Activated CD4-positive, alpha-beta T cell treated with anti-CD3 and anti-CD28 coated beads for 36 hours (primary cell): ENCODE results near the gene ARL8B. TPM values are rescaled to one million over a fixed set of nuclear protein-coding genes. Genes with fewer than 3 reads are reported as not detected.
"Not testable (repeated sequence)": the region's sequence is repeated elsewhere in the genome, so short reads cannot be mapped to it uniquely, and the experiment has no call there.

Experiments
- ATAC-seq: fragments of 200-7000 bp; cut with Tn5 transposase; one replicate; pipeline ENCODE4 v1.10.0; 2021; ENCODE audit warnings: mild to moderate bottlenecking, moderate library complexity
- CTCF ChIA-PET: fragments of 350-600 bp; sonication (Branson Sonifier 250); formaldehyde crosslinking; loops from one replicate; lab custom pipeline; 2021; ENCODE audit warnings: antibody characterized with exemption; lab: Charles Lee
- POLR2A ChIA-PET: fragments of 350-600 bp; sonication (Branson Sonifier 250); formaldehyde crosslinking; loops from one replicate; lab custom pipeline; 2021; ENCODE audit warnings: antibody characterized with exemption, inconsistent platforms; lab: Charles Lee
- DNase-seq: peaks from one replicate; pipeline ENCODE4 v3.0.0-alpha.2; 2020
- H3K27ac Mint-ChIP-seq: one replicate; pipeline ENCODE4 v1.8.0; 2021; ENCODE audit warnings: mixed read lengths
- H3K27me3 Mint-ChIP-seq: one replicate; pipeline ENCODE4 v1.8.0; 2021; ENCODE audit warnings: mixed read lengths
- H3K36me3 Mint-ChIP-seq: one replicate; pipeline ENCODE4 v1.8.0; 2021; ENCODE audit warnings: low read depth, mixed read lengths
- H3K4me1 Mint-ChIP-seq: one replicate; pipeline ENCODE4 v1.8.0; 2021; ENCODE audit warnings: mixed read lengths
- H3K4me3 Mint-ChIP-seq: one replicate; pipeline ENCODE4 v1.8.0; 2021; ENCODE audit warnings: mild to moderate bottlenecking, moderate library complexity, mixed read lengths
- H3K9me3 Mint-ChIP-seq: one replicate; pipeline ENCODE4 v1.8.0; 2021; ENCODE audit warnings: low read depth, mixed read lengths
- intact Hi-C, 2 experiments: fragments of 100-400 bp; cut with DNase I in 1 of 2; cut with micrococcal nuclease in 1 of 2; formaldehyde crosslinking; loops; one replicate each; pipeline versions ENCODE4 v1.14.2 to v1.15.1; 2022 to 2024; cut with DNase I, micrococcal nuclease
- total RNA-seq, 2 experiments: library from RNA; stranded (reverse); gene quantifications; one replicate each; pipeline ENCODE4 v1.2.3, GENCODE V29; 2021

Gene ARL8B
- total RNA-seq, 2 experiments from 2014 or later: 44.7 to 45.1 TPM

GRCh38 chr3:5090197-5090596 is 31.9 kb upstream of the ARL8B start:
- H3K27me3 Mint-ChIP-seq: peaks cover 11% of the 10 kb centered on the region
- no peaks in the 10 kb centered on the region for H3K9me3 Mint-ChIP-seq
- ChIA-PET CTCF (no interaction called here), POLR2A (no interaction called here)
- no peak overlapping the region for H3K4me3 Mint-ChIP-seq
- H3K4me1 Mint-ChIP-seq: peaks cover 2% of the 10 kb centered on the region
- no peak overlapping the region for H3K27ac Mint-ChIP-seq
- no peak for DNase-seq
- intact Hi-C loops: no loop called here
- ATAC-seq: peak; percentile 55
- no peaks in the 10 kb centered on the region for H3K36me3 Mint-ChIP-seq

GRCh38 chr3:5092018-5092417 is 30.1 kb upstream of the ARL8B start:
- ATAC-seq (no peak), DNase-seq (no peak)
- peaks cover 21% of the 10 kb centered on the region for H3K27me3 Mint-ChIP-seq
- no peak overlapping the region for H3K27ac Mint-ChIP-seq
- H3K4me3 Mint-ChIP-seq: no peak overlapping the region
- CTCF ChIA-PET: interaction anchor here (0.9 kb wide), 1 partner anchor 18 kb away, joined by 3 read pairs; no protein-coding TSS in a partner anchor
- H3K4me1 Mint-ChIP-seq: peaks cover 6% of the 10 kb centered on the region
- intact Hi-C loops: no loop called here
- no peaks in the 10 kb centered on the region for H3K36me3 Mint-ChIP-seq
- H3K9me3 Mint-ChIP-seq: no peaks in the 10 kb centered on the region
- POLR2A ChIA-PET: no interaction called here

GRCh38 chr3:5093731-5094130 is 28.4 kb upstream of the ARL8B start:
- Mint-ChIP-seq H3K9me3 (no peaks in the 10 kb centered on the region), H3K4me1 (peaks cover 6% of the 10 kb centered on the region), H3K36me3 (no peaks in the 10 kb centered on the region), H3K27ac (no peak overlapping the region), H3K27me3 (peaks cover 31% of the 10 kb centered on the region), H3K4me3 (no peak overlapping the region)
- intact Hi-C loops: no loop called here
- ChIA-PET CTCF (interaction anchor here (1.5 kb wide), 1 partner anchor 9 kb away, joined by 6 read pairs; no protein-coding TSS in a partner anchor), POLR2A (no interaction called here)
- DNase-seq (no peak), ATAC-seq (no peak)

GRCh38 chr3:5095886-5096285 is 26.2 kb upstream of the ARL8B start:
- peaks cover 32% of the 10 kb centered on the region for H3K27me3 Mint-ChIP-seq
- peaks cover 4% of the 10 kb centered on the region for H3K4me1 Mint-ChIP-seq
- intact Hi-C loops: no loop called here
- ChIA-PET POLR2A (no interaction called here), CTCF (interaction anchor here (0.7 to 1.4 kb wide), 2 partner anchors 9 to 385 kb away, joined by 3 to 11 read pairs; no protein-coding TSS in a partner anchor)
- no peak overlapping the region for H3K27ac Mint-ChIP-seq
- H3K4me3 Mint-ChIP-seq: no peak overlapping the region
- H3K36me3 Mint-ChIP-seq: no peaks in the 10 kb centered on the region
- peak; percentile 31 for DNase-seq
- ATAC-seq: no peak
- no peaks in the 10 kb centered on the region for H3K9me3 Mint-ChIP-seq

GRCh38 chr3:5096336-5097008 is 25.6 kb upstream of the ARL8B start:
- peaks cover 32% of the 10 kb centered on the region for H3K27me3 Mint-ChIP-seq
- intact Hi-C loops: no loop called here
- H3K36me3 Mint-ChIP-seq: no peaks in the 10 kb centered on the region
- CTCF ChIA-PET: no interaction called here
- DNase-seq (no peak), ATAC-seq (no peak)
- H3K27ac Mint-ChIP-seq: no peak overlapping the region
- H3K4me1 Mint-ChIP-seq: peaks cover 4% of the 10 kb centered on the region
- POLR2A ChIA-PET: no interaction called here
- no peaks in the 10 kb centered on the region for H3K9me3 Mint-ChIP-seq
- H3K4me3 Mint-ChIP-seq: no peak overlapping the region

GRCh38 chr3:5098346-5098745 is 23.7 kb upstream of the ARL8B start:
- intact Hi-C loops: no loop called here
- Mint-ChIP-seq H3K9me3 (no peaks in the 10 kb centered on the region), H3K4me1 (peaks cover 4% of the 10 kb centered on the region), H3K27ac (no peak overlapping the region), H3K4me3 (no peak overlapping the region), H3K36me3 (no peaks in the 10 kb centered on the region), H3K27me3 (peaks cover 29% of the 10 kb centered on the region)
- DNase-seq (no peak), ATAC-seq (no peak)
- CTCF ChIA-PET: interaction anchor here (0.6 kb wide), 1 partner anchor 176 kb away, joined by 4 read pairs; no protein-coding TSS in a partner anchor
- POLR2A ChIA-PET: no interaction called here

GRCh38 chr3:5102532-5102931 is 19.6 kb upstream of the ARL8B start:
- CTCF ChIA-PET: interaction anchor here (1.2 kb wide), 1 partner anchor 9 kb away, joined by 6 read pairs; no protein-coding TSS in a partner anchor
- Mint-ChIP-seq H3K27ac (no peak overlapping the region), H3K4me1 (no peaks in the 10 kb centered on the region), H3K9me3 (no peaks in the 10 kb centered on the region), H3K36me3 (no peaks in the 10 kb centered on the region), H3K27me3 (peaks cover 6% of the 10 kb centered on the region), H3K4me3 (no peak overlapping the region)
- DNase-seq (no peak), ATAC-seq (no peak)
- POLR2A ChIA-PET: no interaction called here
- intact Hi-C loops: no loop called here

GRCh38 chr3:5103743-5104142 is 18.3 kb upstream of the ARL8B start:
- Mint-ChIP-seq H3K4me3 (no peak overlapping the region), H3K27me3 (peaks cover 2% of the 10 kb centered on the region), H3K36me3 (no peaks in the 10 kb centered on the region), H3K9me3 (no peaks in the 10 kb centered on the region), H3K4me1 (no peaks in the 10 kb centered on the region), H3K27ac (no peak overlapping the region)
- ChIA-PET POLR2A (no interaction called here), CTCF (no interaction called here)
- intact Hi-C loops: no loop called here
- DNase-seq (no peak), ATAC-seq (no peak)

GRCh38 chr3:5105050-5105449 is 17.0 kb upstream of the ARL8B start:
- no peak for ATAC-seq
- no peaks in the 10 kb centered on the region for H3K36me3 Mint-ChIP-seq
- ChIA-PET POLR2A (no interaction called here), CTCF (no interaction called here)
- H3K27ac Mint-ChIP-seq: no peak overlapping the region
- H3K9me3 Mint-ChIP-seq: no peaks in the 10 kb centered on the region
- H3K4me1 Mint-ChIP-seq: no peaks in the 10 kb centered on the region
- DNase-seq: no peak
- H3K27me3 Mint-ChIP-seq: no peaks in the 10 kb centered on the region
- intact Hi-C loops: no loop called here
- H3K4me3 Mint-ChIP-seq: no peak overlapping the region

- H3K27me3 Mint-ChIP-seq, H3K36me3 Mint-ChIP-seq, H3K4me1 Mint-ChIP-seq, H3K9me3 Mint-ChIP-seq, CTCF ChIA-PET, DNase-seq, H3K27ac Mint-ChIP-seq, H3K4me3 Mint-ChIP-seq, ATAC-seq, intact Hi-C loops: not testable (repeated sequence)
- POLR2A ChIA-PET: interaction anchor here (0.7 kb wide), 1 partner anchor 961 kb away, joined by 3 read pairs; no protein-coding TSS in a partner anchor
Measured at GRCh38 chr3:5106371-5106770, 15.7 kb upstream of the ARL8B start.

GRCh38 chr3:5106933-5107334 is 15.2 kb upstream of the ARL8B start:
- H3K4me3 Mint-ChIP-seq, DNase-seq, H3K27ac Mint-ChIP-seq, intact Hi-C loops, H3K36me3 Mint-ChIP-seq, CTCF ChIA-PET, H3K9me3 Mint-ChIP-seq, ATAC-seq, H3K4me1 Mint-ChIP-seq, H3K27me3 Mint-ChIP-seq: not testable (repeated sequence)
- POLR2A ChIA-PET: interaction anchor here (0.7 kb wide), 1 partner anchor 962 kb away, joined by 3 read pairs; no protein-coding TSS in a partner anchor

GRCh38 chr3:5110337-5110736 is 11.8 kb upstream of the ARL8B start:
- no peak for ATAC-seq
- no peaks in the 10 kb centered on the region for H3K27me3 Mint-ChIP-seq
- H3K4me1 Mint-ChIP-seq: no peaks in the 10 kb centered on the region
- DNase-seq: no peak
- H3K27ac Mint-ChIP-seq: no peak overlapping the region
- H3K9me3 Mint-ChIP-seq: no peaks in the 10 kb centered on the region
- H3K36me3 Mint-ChIP-seq: no peaks in the 10 kb centered on the region
- intact Hi-C loops: no loop called here
- H3K4me3 Mint-ChIP-seq: no peak overlapping the region
- ChIA-PET POLR2A (no interaction called here), CTCF (interaction anchor here (0.6 to 2.9 kb wide), 3 partner anchors 11 to 610 kb away, joined by 3 to 8 read pairs (median 5); no protein-coding TSS in a partner anchor)
